ENCODE results near the gene AHCY.
"Not testable (repeated sequence)": the region's sequence is repeated elsewhere in the genome, so short reads cannot be mapped to it uniquely, and the experiment has no call there.

The AHCY gene

GRCh38 chr20:34300809-34301586 is 2.2 kb downstream of the AHCY start:
- DNase-seq (ENCODE audit: low read depth) = no peak
- peak overlapping the region; percentile 15 for H3K4me3 ChIP-seq (ENCODE audit: low read length)
- TF ChIP-seq, protein P1, sequence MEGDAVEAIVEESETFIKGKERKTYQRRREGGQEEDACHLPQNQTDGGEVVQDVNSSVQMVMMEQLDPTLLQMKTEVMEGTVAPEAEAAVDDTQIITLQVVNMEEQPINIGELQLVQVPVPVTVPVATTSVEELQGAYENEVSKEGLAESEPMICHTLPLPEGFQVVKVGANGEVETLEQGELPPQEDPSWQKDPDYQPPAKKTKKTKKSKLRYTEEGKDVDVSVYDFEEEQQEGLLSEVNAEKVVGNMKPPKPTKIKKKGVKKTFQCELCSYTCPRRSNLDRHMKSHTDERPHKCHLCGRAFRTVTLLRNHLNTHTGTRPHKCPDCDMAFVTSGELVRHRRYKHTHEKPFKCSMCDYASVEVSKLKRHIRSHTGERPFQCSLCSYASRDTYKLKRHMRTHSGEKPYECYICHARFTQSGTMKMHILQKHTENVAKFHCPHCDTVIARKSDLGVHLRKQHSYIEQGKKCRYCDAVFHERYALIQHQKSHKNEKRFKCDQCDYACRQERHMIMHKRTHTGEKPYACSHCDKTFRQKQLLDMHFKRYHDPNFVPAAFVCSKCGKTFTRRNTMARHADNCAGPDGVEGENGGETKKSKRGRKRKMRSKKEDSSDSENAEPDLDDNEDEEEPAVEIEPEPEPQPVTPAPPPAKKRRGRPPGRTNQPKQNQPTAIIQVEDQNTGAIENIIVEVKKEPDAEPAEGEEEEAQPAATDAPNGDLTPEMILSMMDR (conservative IDR thresholded peaks at IDR 0.05; ENCODE audit: low read depth, low read length) = no peak

- H3K4me3 ChIP-seq (ENCODE audit: low read length) = no peak overlapping the region
Observed at GRCh38 chr20:34300256-34300806, 2.8 kb downstream of the AHCY start.

DNA sequence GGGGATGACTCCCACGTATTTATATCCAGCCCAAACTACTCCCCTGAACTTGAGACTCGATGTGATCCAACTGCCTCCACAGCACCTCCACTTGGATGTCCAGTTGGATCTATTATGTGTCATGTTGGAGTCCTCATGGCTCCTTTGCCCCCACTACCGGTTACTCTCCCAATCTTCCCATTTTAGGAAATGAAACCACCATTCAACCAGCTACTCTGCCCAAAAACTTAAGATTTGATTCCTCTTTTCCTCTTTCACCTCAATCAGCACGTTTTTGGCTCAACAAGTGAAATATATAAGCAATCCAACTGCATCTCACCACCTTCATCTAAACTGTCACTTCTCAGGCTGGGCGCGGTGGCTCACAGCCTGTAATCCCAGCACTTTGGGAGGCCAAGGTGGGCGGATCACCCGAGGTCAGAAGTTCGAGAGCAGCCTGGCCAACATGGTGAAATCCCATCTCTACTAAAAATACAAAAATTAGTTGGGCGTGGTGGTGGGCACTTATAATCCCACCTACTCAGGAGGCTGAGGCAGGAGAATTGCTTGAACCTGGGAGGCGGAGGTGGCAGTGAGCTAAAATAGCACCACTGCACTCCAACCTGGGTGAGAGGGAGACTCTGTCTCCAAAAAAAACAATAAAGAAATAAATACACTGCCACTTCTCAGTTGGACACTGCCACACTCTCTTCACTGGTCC is 3.4 kb downstream of the AHCY start:
- TF ChIP-seq, protein P1 (conservative IDR thresholded peaks at IDR 0.05; ENCODE audit: low read depth, low read length) = no peak
- DNase-seq (ENCODE audit: low read depth) = no peak
- no peak overlapping the region for H3K4me3 ChIP-seq (ENCODE audit: low read length)

More at GRCh38 chr20:34300256-34300806, 2.8 kb downstream of the AHCY start:
- no peak for DNase-seq (ENCODE audit: low read depth)
- TF ChIP-seq, protein P1 (conservative IDR thresholded peaks at IDR 0.05; ENCODE audit: low read depth, low read length) = no peak

GRCh38 chr20:34298294-34298784 is 4.8 kb downstream of the AHCY start:
- DNase-seq (ENCODE audit: low read depth); H3K4me3 ChIP-seq (ENCODE audit: low read length): not testable (repeated sequence)

GRCh38 chr20:34296468-34296867 is 6.7 kb downstream of the AHCY start:
- H3K4me3 ChIP-seq (ENCODE audit: low read length) = no peak overlapping the region
- TF ChIP-seq, protein P1 (conservative IDR thresholded peaks at IDR 0.05; ENCODE audit: low read depth, low read length) = no peak
- no peak for DNase-seq (ENCODE audit: low read depth)

- no peak for DNase-seq (ENCODE audit: low read depth)
- no peak overlapping the region for H3K4me3 ChIP-seq (ENCODE audit: low read length)
- TF ChIP-seq, protein P1 (conservative IDR thresholded peaks at IDR 0.05; ENCODE audit: low read depth, low read length) = no peak
Observed at GRCh38 chr20:34295284-34295683, 7.9 kb downstream of the AHCY start.

- TF ChIP-seq, protein P1 (conservative IDR thresholded peaks at IDR 0.05; ENCODE audit: low read depth, low read length) = no peak
- no peak overlapping the region for H3K4me3 ChIP-seq (ENCODE audit: low read length)
- no peak for DNase-seq (ENCODE audit: low read depth)
Observed at GRCh38 chr20:34294563-34294962, 8.6 kb downstream of the AHCY start.

Data from retinal pigment epithelial cell (primary cell).